Prostate gland (tissue), 2 donors: ENCODE results near the gene BHMT2. TPM values are rescaled to one million over a fixed set of nuclear protein-coding genes. Genes with fewer than 3 reads are reported as not detected.

ENCODE experiments used
- DNase-seq: peaks from one replicate; pipeline ENCODE4 v3.0.0-alpha.2; 2019; ENCODE audit warnings: low spot score
- H3K27ac ChIP-seq, 2 donors: fragments of 200-600 bp; sonication (generic); 2 replicates each; pipeline ENCODE4 v1.5.1; 2017 to 2019
- H3K27me3 ChIP-seq: fragments of 200-600 bp; sonication (generic); replicated peaks from 2 replicates; pipeline ENCODE4 v1.5.1; 2019; ENCODE audit not compliant: insufficient read depth
- H3K36me3 ChIP-seq, 2 donors: fragments of 200-600 bp; sonication (generic); 1 replicate in 1 of 2; 2 replicates in 1 of 2; pipeline versions ENCODE4 v1.5.1 to v1.8.1; 2017 to 2019
- H3K4me1 ChIP-seq: fragments of 200-600 bp; sonication (generic); replicated peaks from 2 replicates; pipeline ENCODE4 v1.5.1; 2019
- H3K4me3 ChIP-seq, 2 donors: fragments of 200-600 bp; sonication (generic); 2 replicates each; pipeline ENCODE4 v1.5.1; 2017 to 2019
- H3K9me3 ChIP-seq: fragments of 200-600 bp; sonication (generic); 2 replicates; pipeline ENCODE4 v1.5.1; 2017
- CTCF ChIP-seq, 4 experiments: fragments of 200-600 bp in 2 of 4; fragments of 450-650 bp in 2 of 4; sonication (generic) in 2 of 4; IDR thresholded peaks; 1 replicate in 3 of 4; 2 replicates in 1 of 4; pipeline ENCODE4 v1.5.1; 2016 to 2019; ENCODE audit warnings: antibody characterized with exemption in 4 of 4, mild to moderate bottlenecking in 2 of 4, moderate library complexity in 2 of 4
- POLR2A ChIP-seq: fragments of 450-650 bp; IDR thresholded peaks from one replicate; pipeline ENCODE4 v1.6.1; 2016; ENCODE audit warnings: antibody characterized with exemption, mild to moderate bottlenecking
- POLR2AphosphoS5 ChIP-seq: sonication (generic); formaldehyde crosslinking; IDR thresholded peaks from one replicate; pipeline ENCODE4 v1.6.1; 2017; ENCODE audit warnings: antibody characterized with exemption
- WGBS: methylation state at CpG from one replicate; pipeline ENCODE4 v1.1.5; 2018; 5-methylcytosine and 5-hydroxymethylcytosine counted together
- intact Hi-C: fragments of 100-400 bp; cut with DNase I; formaldehyde crosslinking; loops from one replicate; pipeline ENCODE4 v1.14.2; 2022
- total RNA-seq, 2 donors: library from RNA; depleted of rRNA; stranded (reverse); fragments of >200 nt; gene quantifications; one replicate each; pipeline ENCODE4 v1.1.0, GENCODE V29; 2016

The BHMT2 gene
- total RNA-seq, 2 donors from 2014 or later, result 4.0 to 7.4 TPM

DNA sequence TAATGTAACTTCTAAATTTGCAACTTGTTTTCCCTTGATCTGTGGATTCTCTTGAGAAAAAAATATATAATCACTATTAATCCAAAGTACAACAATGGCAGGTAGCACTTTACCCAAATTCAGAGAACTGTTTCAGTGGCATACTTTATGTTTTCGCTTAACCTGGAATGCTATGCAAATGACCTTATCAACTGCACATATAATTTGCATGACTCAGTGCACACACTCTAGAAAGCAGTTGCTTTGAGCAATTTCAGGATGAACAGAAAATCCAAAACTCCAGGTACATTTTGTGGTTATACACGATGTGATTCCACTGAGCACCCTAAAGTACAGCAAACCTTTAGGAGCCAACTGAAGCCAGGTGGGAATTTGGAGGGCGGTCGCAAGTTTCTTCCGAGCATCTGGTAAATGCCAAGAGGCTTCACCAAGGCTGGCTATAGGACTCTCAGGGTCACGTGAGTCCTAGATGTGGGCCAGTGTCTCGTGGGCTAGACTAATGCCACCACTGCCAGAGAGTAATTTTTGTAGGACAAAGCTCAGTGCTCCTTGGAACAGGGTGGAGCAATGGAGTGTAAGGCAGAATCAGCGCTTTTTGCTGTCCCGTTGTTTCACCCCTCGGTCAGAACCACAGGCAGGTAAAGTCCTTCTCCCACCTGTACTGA is 37.4 kb upstream of the BHMT2 start:
- H3K27me3 ChIP-seq, result no peaks in the 10 kb centered on the region
- no peak overlapping the region for H3K4me3 ChIP-seq
- intact Hi-C loops, result no loop called here
- WGBS, result 96% methylated on average over 10 of the region's 10 CpGs
- no peaks in the 10 kb centered on the region for H3K4me1 ChIP-seq
- no peaks in the 10 kb centered on the region for H3K36me3 ChIP-seq
- no peak for TF ChIP-seq CTCF (IDR thresholded peaks at IDR 0.05)
- TF ChIP-seq POLR2AphosphoS5, result no peak
- no peak for TF ChIP-seq POLR2A
- no peak for DNase-seq
- no peak overlapping the region for H3K27ac ChIP-seq
- H3K9me3 ChIP-seq, result no peaks in the 10 kb centered on the region

GRCh38 chr5:79032782-79033181 is 36.8 kb upstream of the BHMT2 start:
- no peak overlapping the region for H3K27ac ChIP-seq
- H3K27me3 ChIP-seq, result no peaks in the 10 kb centered on the region
- no peaks in the 10 kb centered on the region for H3K4me1 ChIP-seq
- no peaks in the 10 kb centered on the region for H3K9me3 ChIP-seq
- no peak overlapping the region for H3K4me3 ChIP-seq
- intact Hi-C loops, result no loop called here
- DNase-seq, result no peak
- H3K36me3 ChIP-seq, result no peaks in the 10 kb centered on the region
- WGBS, result 93% methylated on average over 5 of the region's 5 CpGs
- no peak for TF ChIP-seq POLR2AphosphoS5
- no peak for TF ChIP-seq POLR2A
- TF ChIP-seq CTCF (IDR thresholded peaks at IDR 0.05), result no peak

DNA sequence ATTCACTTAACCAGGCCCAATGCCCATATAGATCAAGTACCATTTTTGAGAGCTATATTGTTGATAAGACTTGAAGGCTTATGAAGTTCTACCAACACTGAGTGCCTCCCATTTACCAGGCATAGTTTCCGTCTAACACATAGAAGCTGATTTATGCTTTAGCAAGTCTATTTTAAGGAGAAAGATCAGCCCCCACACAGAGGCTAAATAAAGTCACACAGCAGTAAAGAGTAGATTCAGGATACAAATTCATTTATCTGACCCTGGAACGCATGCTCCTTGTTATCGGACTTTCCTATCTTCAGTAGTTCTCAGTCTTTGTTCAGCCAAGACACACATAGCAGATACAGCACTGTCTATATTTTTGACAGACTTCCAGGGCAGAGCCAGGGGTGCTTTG is 34.3 kb upstream of the BHMT2 start:
- Histone ChIP-seq H3K9me3 (no peaks in the 10 kb centered on the region), H3K4me1 (no peaks in the 10 kb centered on the region), H3K27me3 (no peaks in the 10 kb centered on the region), H3K36me3 (no peaks in the 10 kb centered on the region), H3K27ac (no peak overlapping the region), H3K4me3 (no peak overlapping the region)
- intact Hi-C loops, result no loop called here
- DNase-seq, result no peak
- no peak for TF ChIP-seq POLR2A
- no peak for TF ChIP-seq POLR2AphosphoS5
- no peak for TF ChIP-seq CTCF (IDR thresholded peaks at IDR 0.05)
- WGBS, result 52% methylated on average over 3 of the region's 3 CpGs

DNA sequence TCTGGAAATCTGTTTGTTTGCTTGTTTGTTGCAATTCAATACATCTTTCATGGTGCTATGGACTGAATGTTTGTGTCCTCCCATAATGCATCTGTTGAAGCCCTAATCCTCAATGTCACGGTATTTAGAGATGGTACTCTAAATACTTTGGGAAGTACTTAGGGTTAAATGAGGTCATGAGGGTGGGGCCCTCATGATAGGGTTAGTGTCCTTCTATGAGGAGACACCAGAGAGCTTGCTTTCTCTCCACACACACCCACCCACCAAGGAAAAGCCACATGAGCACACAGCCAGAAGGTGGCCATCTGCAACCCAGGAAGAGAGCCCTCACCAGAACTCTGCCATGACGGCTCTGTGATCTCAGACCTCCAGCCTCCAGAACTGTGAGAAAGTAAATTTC is 32.8 kb upstream of the BHMT2 start:
- Histone ChIP-seq H3K27ac (no peak overlapping the region), H3K9me3 (no peaks in the 10 kb centered on the region), H3K36me3 (no peaks in the 10 kb centered on the region), H3K4me3 (no peak overlapping the region), H3K27me3 (no peaks in the 10 kb centered on the region), H3K4me1 (no peaks in the 10 kb centered on the region)
- intact Hi-C loops, result no loop called here
- whole genome bisulfite sequencing, result 100% methylated on average over 2 of the region's 2 CpGs
- DNase-seq, result no peak
- TF ChIP-seq POLR2A (no peak), POLR2AphosphoS5 (no peak), CTCF (IDR thresholded peaks at IDR 0.05) (no peak)

DNA sequence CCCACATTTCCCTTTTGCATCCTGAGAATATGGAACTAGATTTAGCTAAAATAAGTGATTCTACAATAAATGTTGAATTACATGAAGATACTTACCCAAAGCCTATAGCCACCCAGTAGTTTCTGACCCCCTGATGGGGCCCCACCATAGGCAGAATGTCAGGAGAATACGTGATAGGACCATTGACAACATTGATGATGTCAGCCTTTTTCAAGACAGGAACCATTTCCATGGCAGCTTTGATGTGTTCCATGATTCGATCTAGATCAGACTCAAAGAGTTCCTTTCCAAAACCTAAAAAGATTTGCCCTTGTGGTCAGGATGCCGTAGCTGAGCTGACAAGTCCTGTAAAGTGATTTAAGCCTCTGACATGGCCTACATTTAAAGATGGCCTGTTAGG is 27.4 kb upstream of the BHMT2 start:
- WGBS, result 86% methylated on average over 3 of the region's 3 CpGs
- TF ChIP-seq CTCF (IDR thresholded peaks at IDR 0.05), result no peak
- no peak for TF ChIP-seq POLR2AphosphoS5
- no peak for TF ChIP-seq POLR2A
- no peaks in the 10 kb centered on the region for H3K36me3 ChIP-seq
- no peaks in the 10 kb centered on the region for H3K9me3 ChIP-seq
- intact Hi-C loops, result no loop called here
- H3K27ac ChIP-seq, result no peak overlapping the region
- no peak for DNase-seq
- H3K4me1 ChIP-seq, result no peaks in the 10 kb centered on the region
- H3K4me3 ChIP-seq, result no peak overlapping the region
- no peaks in the 10 kb centered on the region for H3K27me3 ChIP-seq
